IPS-NIHi11 (cell line): Measurements from ENCODE around the gene AFF4.
"Not testable (repeated sequence)": the region's sequence is repeated elsewhere in the genome, so short reads cannot be mapped to it uniquely, and the experiment has no call there.

Experiments
- DNase-seq: peaks from one replicate; pipeline ENCODE4 v3.0.0; 2012; ENCODE audit warnings: mixed read lengths, low spot score

AFF4 gene, protein sequence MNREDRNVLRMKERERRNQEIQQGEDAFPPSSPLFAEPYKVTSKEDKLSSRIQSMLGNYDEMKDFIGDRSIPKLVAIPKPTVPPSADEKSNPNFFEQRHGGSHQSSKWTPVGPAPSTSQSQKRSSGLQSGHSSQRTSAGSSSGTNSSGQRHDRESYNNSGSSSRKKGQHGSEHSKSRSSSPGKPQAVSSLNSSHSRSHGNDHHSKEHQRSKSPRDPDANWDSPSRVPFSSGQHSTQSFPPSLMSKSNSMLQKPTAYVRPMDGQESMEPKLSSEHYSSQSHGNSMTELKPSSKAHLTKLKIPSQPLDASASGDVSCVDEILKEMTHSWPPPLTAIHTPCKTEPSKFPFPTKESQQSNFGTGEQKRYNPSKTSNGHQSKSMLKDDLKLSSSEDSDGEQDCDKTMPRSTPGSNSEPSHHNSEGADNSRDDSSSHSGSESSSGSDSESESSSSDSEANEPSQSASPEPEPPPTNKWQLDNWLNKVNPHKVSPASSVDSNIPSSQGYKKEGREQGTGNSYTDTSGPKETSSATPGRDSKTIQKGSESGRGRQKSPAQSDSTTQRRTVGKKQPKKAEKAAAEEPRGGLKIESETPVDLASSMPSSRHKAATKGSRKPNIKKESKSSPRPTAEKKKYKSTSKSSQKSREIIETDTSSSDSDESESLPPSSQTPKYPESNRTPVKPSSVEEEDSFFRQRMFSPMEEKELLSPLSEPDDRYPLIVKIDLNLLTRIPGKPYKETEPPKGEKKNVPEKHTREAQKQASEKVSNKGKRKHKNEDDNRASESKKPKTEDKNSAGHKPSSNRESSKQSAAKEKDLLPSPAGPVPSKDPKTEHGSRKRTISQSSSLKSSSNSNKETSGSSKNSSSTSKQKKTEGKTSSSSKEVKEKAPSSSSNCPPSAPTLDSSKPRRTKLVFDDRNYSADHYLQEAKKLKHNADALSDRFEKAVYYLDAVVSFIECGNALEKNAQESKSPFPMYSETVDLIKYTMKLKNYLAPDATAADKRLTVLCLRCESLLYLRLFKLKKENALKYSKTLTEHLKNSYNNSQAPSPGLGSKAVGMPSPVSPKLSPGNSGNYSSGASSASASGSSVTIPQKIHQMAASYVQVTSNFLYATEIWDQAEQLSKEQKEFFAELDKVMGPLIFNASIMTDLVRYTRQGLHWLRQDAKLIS

GRCh38 chr5:132963171-132964104, at the start of gene AFF4:
Gene AFF4, minus strand, starts transcription at chr5:132963634. Its CDS starts 26,445 bp downstream, at chr5:132937189.
- peak; percentile 97 for DNase-seq

DNA sequence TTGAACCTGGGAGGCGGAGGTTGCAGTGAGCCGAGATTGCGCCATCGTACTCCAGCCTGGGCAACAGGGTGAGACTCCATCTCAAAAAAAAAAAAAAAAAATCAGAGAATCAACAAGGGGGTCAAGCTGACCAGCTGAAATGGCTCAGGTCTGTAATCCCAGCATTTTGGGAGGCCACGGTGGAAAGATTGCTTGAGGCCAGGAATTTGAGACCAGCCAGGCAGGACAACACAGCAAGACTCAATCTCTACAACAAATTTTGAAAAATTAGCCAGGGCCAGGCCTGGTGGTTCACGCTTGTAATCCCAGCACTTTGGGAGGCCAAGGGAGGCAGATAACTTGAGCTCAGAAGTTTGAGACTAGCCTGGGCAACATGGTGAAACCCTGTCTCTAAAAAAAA, 45.0 kb upstream of the AFF4 start:
- not testable (repeated sequence) for DNase-seq

DNA sequence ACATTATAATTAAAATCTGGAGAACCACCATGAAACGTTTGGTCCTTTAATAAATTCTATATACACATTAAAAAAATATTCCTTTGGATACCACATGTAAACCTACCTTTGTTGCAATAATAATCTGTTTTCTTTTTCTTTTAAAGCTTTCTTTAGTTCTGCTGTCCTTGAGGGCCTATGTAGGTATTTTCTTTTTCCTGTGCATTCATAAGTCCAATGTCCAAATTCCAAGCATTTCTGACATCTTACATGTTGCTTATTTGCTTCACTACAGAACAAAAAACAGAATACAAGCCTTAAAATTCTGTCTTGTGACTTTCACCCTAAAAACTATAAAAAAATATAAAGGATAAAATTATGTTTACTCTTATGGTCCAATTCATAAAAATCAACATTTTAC, 43.2 kb upstream of the AFF4 start:
- no peak for DNase-seq

GRCh38 chr5:132999246-132999645, 35.8 kb upstream of the AFF4 start:
- DNase-seq = no peak

- no peak for DNase-seq
Measured at GRCh38 chr5:132998556-132998955, 35.1 kb upstream of the AFF4 start.

DNA sequence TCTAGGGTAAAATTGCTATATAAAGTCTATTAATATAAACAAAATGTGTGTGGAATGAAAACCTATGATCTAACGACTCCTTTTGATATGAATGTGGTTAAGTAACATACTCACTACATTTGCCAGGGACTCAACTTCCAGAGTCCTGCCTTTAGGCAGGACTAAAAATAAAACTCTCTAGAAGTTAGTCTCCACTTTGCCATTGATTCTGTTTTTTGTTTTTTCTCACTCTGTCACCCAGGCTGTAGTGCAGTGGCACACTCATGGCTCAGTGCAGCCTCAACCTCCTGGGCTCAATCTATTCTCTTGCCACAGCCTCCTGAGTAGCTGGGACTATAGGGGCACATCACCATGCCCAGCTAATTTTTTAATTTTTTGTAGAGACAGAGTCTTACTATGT, 32.9 kb upstream of the AFF4 start:
- no peak for DNase-seq

- peak; percentile 16 for DNase-seq
Measured at GRCh38 chr5:132987531-132988408, 24.3 kb upstream of the AFF4 start.

DNA sequence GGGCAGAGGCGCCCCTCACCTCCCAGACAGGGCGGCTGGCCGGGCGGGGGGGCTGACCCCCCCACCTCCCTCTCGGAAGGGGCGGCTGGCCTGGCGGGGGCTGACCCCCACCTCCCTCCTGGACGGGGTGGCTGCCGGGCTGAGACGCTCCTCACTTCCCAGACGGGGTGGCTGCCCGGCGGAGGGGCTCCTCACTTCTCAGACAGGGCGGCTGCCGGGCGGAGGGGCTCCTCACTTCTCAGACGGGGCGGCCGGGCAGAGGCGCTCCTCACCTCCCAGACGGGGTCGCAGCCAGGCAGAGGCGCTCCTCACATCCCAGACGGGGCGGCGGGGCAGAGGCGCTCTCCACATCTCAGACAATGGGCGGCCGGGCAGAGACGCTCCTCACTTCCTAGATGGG, 19.5 kb upstream of the AFF4 start:
- DNase-seq = not testable (repeated sequence)

- no peak for DNase-seq
Measured at GRCh38 chr5:132981288-132981687, 17.9 kb upstream of the AFF4 start.

GRCh38 chr5:132979976-132980375, 16.5 kb upstream of the AFF4 start:
- DNase-seq = no peak

GRCh38 chr5:132979367-132979940, 16.0 kb upstream of the AFF4 start:
- DNase-seq = peak; percentile 13

DNA sequence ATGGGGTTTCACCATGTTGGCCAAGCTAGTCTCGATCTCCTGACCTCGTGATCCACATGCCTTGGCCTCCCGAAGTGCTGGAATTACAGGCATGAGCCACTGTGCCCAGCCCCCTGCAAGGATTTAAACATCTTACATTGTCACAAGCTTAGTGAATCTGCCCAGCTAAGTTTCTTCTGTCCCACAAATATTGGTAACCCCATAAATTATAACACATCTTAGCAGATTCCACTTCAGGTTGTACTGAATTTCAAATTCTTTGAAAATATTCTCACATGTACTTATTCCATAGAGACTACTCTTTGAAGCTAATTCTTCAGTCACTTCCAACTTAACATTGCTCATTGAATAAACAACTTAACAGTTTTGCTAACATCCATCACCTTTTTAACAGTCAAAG, 13.4 kb upstream of the AFF4 start:
- no peak for DNase-seq

GRCh38 chr5:132972436-132972828, 9.0 kb upstream of the AFF4 start:
- not testable (repeated sequence) for DNase-seq

DNA sequence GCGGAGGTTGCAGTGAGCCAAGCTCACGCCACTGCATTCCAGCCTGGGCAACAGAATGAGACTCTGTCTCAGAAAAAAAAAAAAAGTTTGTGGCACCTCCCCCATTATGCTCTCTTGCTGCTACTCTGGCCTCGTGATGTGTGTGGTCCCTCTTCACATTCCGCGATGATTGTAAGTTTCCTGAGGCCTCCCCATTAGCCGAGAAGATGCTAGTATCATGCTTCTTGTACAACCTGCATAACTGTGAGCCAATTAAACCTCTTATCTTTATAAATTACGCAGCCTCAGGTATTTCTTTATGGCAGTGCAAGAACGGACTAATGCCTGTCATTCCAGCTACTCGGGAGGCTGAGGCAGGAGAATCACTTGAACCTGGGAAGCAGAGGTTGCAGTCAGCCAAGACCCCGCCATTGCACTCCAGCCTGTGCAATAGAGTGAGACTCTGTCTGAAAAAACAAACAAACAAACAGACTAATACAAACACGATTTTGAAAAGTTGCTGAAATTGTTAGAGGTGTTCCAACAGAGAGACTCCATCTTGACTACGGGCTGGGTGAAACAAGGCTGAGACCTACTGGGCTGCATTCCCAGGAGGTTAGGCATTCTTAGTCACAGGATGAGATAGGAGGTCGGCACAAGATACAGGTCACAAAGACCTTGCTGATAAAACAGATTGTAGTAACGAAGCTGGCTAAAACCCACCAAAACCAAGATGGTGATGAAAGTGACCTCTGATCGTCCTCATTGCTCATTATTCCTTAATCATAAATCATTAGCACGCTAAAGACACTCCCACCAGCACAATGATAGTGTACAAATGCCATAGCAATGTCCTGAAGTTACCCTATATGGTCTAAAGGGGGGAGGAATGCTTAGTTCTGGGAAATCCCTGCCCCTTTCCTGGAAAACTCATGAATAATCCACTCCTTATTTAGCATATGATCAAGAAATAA, 8.3 kb upstream of the AFF4 start:
- DNase-seq = no peak

GRCh38 chr5:132965120-132965519, 1.7 kb upstream of the AFF4 start:
- DNase-seq = no peak

GRCh38 chr5:132962429-132963021, 909 bp downstream of the AFF4 start:
- DNase-seq = peak; percentile 40

DNA sequence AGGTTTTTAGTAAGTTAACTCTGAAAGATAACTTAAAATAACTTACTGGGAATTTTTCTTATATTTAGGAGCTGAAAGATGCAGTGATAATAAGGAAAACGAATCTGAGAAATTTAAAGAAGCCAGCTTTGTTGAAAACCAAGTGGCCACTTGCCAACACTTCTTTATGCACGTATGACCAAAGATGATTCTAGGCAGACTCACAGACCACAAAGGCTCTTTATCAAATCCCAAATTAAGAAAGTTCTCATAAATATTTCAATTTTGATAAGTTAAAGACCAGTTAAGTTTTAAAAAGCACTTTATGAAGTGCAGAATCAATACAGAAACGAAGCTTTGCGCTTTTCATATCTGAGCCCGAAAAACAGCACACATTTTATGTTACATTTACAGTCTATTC, 1.5 kb downstream of the AFF4 start:
- no peak for DNase-seq

- DNase-seq = not testable (repeated sequence)
Measured at GRCh38 chr5:132961123-132961815, 2.2 kb downstream of the AFF4 start.
